NCI-H748 treated with DMSO at 0.1 percent for 48 hours (cell line): ENCODE results near the gene PCK2.

ENCODE experiments used
- DNase-seq: peaks from one replicate; lab custom pipeline; 2025; lab: John Stamatoyannopoulos, UW

PCK2 gene

DNA sequence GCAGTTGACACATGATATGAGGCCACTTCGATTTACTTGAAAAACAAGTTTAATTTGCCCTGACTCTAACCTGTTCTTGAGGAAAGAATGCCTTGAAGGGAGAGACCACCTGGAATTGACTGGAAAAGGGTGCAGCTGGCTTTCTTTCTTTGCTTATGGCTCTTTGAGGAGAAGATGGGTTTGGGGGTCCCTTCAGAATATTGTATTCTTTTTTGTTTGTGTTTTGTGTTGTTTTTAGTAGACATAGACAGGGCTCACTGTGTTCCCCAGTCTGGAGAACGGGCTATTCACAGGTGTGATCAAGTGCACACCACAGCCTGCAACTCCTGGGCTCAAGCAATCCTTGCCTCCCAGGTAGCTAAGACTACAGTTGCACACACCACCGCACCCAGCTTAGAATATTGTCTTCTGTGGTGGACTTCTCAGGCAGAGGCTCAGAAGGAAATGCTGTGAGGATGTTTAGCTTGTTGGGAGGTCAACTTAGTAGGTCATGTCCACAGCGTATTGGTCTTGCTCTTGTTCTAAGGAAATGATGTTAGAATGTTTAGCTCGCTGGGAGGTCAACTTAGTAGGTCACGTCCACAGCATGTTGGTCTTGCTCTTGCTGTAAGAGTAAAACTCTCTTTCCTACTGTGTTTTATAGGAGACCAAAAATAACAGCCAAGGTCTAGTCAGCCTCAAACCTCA, 22.2 kb downstream of the PCK2 start:
- DNase-seq, result no peak

DNA sequence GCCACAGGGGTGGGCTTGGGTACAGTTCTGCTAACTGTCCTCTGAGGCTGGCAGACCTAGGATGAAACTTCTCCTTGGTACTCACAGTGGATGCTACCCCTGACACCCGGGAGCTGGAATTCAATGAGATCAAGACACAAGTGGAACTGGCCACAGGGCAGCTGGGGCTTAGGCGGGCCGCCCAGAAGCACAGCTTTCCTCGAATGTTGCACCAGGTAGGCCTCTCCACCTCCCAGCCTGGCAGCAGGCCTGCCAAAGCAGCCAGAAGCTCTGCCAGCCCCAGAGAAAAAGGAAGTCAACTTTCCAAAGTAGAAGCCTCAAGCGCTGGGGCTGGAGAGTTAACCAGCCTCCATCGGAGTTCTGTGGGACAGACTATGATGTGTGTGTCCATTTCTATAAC, 23.1 kb downstream of the PCK2 start:
- no peak for DNase-seq

DNA sequence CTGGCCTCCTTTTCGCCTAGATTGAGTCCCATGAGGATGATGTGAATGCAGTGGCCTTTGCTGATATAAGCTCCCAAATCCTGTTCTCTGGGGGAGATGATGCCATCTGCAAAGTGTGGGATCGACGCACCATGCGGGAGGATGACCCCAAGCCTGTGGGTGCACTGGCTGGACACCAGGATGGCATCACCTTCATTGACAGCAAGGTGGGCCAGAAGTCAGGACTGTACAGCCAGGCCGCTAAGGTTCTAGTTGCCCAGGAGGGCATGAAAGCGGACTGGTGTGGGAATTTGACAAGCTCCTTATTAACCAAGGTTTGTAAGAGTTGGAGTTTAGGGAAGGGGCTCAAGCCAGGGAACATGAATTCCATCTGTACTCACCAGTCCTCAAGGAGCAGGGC, 25.6 kb downstream of the PCK2 start:
- no peak for DNase-seq

DNA sequence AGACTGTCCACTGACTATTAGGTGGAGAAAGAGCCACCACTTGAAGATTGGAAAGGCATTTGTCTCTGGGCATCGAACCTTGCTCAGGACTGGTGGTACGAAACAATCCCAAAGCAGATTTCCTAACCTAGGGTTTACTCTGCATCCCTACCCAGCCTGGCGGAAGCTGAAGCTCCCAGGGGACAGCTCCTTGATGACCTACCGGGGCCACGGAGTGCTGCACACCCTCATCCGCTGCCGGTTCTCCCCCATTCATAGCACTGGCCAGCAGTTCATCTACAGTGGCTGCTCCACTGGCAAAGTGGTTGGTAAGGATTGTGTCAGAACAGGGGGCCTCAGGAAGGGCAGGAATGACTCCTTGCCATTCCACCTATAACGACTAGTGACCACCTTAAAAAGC, 27.1 kb downstream of the PCK2 start:
- DNase-seq, result no peak

DNA sequence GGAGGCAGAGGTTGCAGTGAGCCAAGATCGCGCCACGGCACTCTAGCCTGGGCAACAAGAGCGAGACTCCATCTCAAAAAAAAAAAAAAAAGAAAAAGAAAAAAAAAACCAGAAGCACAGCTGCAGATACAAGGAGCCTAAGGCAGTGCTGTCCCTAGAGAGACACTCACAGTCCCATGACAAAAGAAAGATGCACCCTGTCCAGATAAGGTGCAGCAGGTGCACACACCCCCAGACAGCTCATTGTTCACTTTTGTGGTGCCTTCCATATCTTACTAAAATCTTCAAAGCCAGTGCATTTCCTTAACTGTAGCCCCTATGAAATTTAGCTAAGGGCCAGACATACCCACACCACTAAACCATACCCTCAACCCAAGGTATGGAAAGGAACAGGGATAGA, 28.3 kb downstream of the PCK2 start:
- DNase-seq, result no peak

DNA sequence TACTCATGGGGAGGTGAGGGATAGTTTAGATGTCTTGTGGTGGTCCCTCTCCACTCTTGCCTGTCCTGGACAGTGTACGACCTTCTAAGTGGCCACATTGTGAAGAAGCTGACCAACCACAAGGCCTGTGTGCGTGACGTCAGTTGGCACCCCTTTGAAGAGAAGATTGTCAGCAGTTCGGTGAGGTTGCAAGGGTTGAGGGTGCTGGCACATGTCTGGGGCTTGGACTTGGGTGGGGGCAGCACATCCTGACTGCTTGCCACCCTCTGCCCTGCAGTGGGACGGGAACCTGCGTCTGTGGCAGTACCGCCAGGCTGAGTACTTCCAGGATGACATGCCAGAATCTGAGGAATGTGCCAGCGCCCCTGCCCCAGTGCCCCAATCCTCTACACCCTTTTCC, 28.8 kb downstream of the PCK2 start:
- DNase-seq, result no peak

DNA sequence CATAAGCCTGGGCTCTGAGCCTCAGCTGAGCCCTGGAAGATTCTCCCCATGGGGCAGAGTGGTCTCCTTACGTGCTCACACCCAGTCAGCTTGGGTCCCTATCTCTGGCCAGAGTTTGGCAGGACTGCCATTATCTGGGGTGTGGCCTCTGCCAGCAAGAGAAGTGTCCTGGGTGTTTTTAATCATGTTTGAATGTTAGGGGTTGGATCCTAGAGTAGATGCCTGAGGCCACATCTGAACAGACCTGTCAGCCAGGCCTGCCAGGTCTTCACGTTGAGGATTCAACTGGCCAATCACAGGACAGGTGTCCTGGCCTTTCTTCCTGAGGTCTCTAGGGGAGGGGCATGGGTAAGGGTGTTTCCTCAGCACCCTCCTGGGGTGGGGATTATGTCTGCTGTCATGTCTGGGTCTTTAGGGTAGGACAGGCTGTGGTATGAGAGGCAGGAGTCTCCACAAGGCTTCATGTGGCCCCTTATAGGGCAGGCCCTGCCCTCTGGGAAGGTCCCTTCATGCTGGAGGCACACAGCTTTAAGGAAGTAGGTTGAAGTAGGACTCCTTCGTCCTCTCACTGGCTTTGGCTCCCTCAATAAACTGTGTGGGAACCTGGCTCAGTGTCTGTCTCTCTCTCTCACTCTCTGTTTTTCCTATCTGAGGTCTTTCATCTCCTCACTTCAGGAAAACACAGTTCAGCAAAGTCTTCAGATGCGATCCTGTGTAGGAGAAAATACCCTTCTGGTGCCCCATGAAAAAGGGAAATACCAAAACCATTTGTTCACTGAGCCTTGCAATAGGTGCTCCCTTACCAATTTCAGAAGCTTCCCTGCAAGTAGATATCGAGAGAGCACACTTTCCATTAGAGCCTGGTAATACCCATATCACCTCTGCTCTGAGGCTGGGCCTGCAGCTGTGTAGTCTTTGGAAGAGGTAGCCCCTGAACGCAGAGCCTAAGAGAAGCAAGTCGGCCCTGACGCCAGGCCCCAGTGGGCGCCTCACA, 29.6 kb downstream of the PCK2 start:
- DNase-seq, result no peak

DNA sequence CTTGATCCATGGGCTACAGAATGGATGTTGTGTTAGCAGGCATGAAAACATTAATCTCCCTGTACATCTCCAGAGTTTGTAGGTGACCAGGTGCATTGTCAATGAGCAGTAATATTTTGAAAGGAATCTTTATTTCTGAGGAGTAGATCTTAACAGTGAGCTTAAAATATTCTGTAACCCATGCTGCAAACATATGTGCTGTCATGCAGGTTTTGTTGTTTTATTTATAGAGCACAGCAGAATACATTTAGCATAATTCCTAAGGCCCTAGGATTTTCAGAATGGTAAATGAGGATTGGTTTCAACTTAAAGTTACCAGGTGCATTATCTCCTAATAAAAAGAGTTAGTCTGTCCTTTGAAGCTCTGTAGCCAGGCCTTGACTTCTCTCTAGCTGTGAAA, 32.8 kb downstream of the PCK2 start:
- no peak for DNase-seq

DNA sequence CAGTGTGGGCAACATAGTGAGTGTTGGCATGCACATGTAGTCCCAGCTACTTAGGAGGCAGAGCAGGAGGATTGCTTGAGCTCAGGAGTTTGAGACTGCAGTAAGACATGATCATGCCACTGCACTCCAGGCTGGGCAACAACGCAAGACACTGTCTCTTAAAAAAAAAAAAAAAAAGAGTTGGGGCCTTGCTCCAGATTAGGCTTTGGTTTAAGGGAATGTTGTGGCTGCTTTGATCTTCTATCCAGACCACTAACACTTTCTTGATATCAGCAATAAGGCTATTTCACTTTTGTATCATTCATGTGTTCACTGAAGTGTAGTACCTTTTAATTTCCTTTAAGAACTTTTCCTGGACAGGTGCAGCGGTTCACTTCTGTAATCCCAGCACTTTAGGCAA, 33.6 kb downstream of the PCK2 start:
- DNase-seq, result no peak

DNA sequence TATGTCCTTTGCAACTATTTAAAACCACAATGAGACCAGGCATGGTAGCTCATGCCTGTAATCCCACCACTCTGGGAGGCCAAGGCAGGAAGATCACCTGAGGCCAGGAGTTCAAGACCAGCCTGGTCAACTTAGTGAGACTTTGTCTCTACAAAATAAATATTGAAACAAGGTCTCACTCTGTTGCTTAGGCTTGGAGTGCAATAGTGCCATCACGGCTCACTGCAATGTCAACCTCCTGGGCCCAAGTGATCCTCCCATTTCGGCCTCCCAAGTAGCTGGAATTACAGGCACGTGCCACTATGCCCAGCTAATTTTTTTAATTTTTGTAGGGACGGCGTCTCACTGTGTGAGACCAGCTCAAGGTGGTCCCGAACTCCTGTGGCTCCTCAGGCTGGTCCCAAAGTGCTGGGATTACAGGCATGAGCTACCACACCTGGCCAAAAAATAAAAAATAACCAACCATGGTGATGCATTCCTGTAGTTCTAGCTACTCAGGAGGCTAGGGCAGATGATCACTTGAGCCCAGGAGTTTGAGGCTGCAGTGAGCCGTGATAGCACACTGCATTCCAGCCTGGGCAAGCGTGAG, 35.4 kb downstream of the PCK2 start:
- no peak for DNase-seq

DNA sequence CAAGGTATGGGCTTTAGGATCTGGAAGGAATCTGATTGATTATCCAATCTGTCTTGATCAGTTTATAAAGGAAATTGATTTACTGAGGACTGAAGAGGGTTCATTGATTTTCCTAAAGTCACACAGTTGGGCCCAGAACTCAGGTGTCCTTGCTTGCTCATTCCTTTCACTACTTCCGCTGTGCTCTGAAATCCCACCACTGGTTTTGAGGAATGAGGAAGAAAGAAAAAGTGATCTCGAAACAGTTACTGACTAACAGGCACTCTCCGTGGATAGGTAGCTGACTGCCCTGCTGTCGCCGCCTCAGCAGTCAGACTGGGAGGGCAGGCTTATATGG, 36.2 kb downstream of the PCK2 start, which contains the start of gene FITM1:
TSS of gene FITM1 (plus strand) at position 280 of the 337 bp plus-strand sequence. CDS start 905 bp downstream, outside the sequence.
- no peak for DNase-seq

DNA sequence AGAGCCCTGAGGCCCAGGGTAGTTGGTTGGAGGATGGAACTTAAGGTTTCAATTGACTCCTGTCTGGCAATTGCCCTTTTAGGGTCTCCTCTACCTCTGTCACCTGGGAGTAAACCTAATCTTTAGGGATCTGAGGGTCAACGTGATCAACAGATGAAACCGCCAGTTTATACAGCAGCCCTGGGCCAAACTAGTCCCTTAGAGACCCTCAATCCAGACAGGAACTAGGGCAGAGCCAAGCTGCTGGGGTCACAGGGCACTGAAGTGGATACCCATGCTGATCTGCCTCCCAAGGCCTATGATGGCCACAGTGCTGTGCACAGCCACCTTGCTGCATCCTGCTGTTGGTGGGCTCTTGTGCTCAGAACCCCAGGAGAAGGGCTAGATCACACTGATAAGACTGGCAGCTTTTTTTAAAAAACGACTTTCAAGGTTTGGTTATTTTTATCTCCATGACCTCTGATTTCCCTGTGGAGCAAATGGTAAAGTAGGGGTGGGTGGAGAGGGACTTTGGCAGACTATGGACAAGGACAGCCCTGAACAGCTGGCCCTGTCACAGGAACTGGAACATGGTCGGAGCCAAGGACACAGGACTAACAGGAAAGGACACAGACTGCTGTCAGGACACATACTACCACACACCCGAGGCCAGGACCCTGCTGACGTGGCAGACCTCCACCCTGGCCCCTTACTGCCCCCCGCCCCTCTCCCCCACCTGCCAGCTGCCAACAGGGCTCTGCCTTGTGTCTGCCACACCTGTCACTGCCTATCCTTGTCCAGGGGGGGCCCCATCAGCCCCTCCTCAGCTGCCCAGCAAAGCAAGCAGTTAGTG, 36.8 kb downstream of the PCK2 start:
- no peak for DNase-seq

DNA sequence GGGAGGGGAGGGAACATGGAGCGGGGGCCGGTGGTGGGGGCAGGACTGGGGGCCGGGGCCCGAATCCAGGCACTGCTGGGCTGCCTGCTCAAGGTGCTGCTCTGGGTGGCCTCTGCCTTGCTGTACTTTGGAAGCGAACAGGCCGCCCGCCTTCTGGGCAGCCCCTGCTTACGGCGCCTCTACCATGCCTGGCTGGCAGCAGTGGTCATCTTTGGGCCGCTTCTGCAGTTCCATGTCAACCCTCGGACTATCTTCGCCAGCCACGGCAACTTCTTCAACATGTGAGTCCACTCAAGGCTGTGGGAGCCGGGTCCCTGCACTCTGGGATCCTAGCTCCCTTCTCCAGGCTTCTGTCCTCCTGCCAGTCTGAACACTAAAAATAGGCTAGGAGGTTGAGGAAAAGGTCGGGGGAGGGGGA, 37.4 kb downstream of the PCK2 start:
- no peak for DNase-seq

DNA sequence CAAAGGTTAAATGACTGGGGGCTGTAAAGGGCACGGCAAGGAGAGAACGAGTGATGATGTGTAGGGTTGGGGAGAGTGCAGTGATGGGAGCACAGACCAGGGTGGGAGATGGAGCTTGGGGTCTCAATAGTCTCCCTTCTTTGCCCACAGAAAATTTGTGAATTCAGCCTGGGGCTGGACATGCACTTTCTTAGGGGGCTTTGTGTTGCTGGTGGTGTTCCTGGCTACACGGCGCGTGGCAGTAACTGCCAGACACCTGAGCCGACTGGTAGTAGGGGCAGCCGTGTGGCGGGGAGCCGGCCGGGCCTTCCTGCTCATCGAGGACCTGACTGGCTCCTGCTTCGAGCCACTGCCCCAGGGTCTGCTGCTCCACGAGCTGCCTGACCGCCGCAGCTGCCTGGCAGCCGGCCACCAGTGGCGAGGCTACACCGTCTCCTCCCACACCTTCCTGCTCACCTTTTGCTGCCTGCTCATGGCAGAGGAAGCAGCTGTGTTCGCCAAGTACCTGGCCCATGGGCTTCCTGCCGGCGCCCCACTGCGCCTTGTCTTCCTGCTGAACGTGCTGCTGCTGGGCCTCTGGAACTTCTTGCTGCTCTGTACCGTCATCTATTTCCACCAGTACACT, 38.1 kb downstream of the PCK2 start:
- no peak for DNase-seq

DNA sequence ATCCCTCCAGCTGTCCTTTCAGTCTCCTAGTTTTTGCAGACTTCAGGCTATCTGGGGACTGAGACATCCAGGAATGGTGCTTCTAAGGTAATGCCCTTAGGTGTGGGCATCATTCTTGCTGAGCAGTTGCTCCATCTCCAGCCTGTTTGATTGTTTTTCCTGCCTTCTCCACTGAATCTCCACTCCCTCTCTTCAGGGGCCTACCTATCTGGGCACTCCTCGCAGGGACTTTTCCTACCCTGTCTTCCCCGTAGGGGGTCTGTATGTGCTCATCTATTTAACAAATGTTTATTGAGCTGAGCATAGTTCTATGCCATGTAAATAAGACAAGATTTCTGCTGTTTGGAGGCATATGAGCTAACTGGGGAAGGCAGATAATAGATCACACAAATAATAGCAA, 38.9 kb downstream of the PCK2 start:
- DNase-seq, result no peak

DNA sequence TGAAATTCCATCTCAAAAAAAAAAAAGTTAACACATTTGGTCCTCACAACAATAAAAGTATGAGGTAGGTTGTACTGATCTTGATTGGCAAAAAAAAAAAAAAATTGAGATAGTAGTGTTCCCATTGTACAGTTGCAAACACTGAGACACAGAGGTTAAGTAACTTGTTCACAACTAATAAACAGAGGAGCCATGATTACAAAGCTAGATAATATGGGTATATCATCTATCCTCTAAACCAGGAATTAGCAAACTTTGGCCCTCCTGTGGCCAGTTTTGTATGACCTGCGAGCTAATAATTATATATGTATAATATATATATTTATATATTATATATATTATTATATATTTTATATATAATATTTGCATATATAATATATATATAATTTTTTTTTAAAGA, 39.6 kb downstream of the PCK2 start:
- DNase-seq, result no peak

DNA sequence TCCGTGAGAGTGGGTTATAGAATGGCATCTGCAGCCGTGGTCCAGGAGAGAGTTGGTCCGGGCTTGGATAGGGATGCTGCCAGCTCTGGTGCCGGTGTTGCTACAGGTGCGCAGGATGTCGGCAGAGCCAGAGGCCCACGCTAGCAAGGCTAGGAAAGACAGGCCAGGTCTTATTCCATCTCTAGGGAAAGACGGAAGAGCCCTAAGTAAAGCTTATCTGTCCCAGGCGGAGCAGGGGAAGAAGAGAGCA, 41.4 kb downstream of the PCK2 start:
- DNase-seq, result no peak

DNA sequence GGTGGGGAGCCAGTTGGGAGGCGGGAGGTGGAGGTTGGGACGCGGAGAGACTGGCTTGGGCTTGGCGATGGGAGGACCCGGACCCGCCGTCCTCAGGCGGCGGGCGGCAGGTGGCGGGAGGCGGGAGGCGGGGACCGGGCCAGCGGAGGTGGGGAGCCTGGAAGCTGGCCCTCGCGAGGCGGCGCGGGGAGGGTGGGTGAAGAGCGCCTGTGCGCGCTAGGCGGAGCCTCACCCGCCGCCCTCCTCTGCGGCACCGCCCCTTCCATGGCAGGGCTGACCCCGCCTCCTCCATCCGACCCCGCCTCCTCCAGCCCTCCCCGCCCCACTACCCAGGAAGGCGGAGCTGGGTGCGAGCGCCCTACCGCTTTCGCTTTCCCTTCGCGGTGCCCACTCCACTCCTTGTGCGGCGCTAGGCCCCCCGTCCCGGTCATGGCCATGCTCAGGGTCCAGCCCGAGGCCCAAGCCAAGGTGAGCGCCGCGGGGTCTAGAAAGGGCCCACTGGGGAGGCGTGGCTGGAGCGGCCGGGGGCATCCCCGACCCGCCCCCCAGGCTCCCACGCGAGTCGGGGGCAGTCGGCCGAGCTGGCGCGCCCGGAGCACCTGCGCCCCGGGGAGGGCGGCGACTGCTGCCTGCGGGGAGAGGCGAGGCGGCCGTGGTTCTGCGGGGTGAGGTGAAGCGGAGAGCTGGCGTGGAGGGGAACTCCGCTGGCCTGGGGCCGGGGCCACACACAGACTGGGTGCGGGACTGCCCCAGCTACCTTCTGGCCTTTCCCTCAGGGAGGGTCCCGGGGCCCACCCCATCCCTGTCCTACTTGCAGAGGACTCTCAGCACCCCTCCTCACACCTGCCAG, 41.9 kb downstream of the PCK2 start, which contains the start of gene PSME1:
TSS of gene PSME1 (plus strand) at position 361 of the 850 bp plus-strand sequence. CDS start at position 430, 69 bp downstream.
- DNase-seq, result peak; percentile 73

DNA sequence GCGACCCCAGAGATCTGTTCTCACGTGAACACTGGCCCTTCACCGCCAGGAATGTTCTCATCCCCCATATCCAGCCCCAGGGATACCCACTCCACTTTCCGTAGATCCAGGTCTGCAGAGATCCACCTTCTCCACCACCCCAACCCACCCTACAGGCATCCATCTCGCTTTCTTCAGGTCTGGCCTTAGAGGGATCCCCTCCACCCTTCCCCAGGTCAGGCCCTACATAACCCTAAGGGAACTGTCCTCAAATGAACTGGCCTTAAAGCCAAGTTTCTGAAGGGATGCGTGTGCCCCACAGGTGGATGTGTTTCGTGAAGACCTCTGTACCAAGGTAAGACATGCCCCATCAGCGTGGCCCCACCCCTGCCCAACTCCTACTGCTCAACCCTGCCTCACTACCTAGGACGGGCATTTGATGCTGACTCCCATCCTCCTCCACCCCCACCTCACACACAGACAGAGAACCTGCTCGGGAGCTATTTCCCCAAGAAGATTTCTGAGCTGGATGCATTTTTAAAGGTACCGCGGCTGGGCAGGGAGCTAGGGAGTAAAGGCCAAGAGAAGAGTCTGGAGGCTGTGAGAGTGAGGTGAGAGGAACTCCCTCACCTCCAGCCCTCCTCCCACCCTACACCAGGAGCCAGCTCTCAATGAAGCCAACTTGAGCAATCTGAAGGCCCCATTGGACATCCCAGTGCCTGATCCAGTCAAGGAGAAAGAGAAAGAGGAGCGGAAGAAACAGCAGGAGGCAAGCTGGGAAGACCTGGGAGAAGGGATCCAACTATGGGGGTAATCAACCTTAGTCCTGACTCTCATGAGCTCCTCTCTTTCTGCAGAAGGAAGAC, 42.8 kb downstream of the PCK2 start:
- no peak for DNase-seq
